Karpas-422 (cell line): Measurements from ENCODE around the gene OR8G5. TPM values are rescaled to one million over a fixed set of nuclear protein-coding genes. Genes with fewer than 3 reads are reported as not detected.

Experiments
- DNase-seq: peaks from one replicate; pipeline ENCODE4 v3.0.0-alpha.2; 2015
- H2AFZ ChIP-seq: fragments of 200-600 bp; sonication (generic); 2 replicates; pipeline ENCODE4 v1.6.1; 2014; ENCODE audit warnings: antibody characterized with exemption, low read length, mixed read lengths
- H3K27ac ChIP-seq: fragments of 200-600 bp; sonication (generic); 2 replicates; pipeline ENCODE4 v1.5.1; 2014; ENCODE audit warnings: mild to moderate bottlenecking, low read length, moderate library complexity
- H3K27me3 ChIP-seq: fragments of 200-600 bp; sonication (generic); 2 replicates; pipeline ENCODE4 v1.6.1; 2014; ENCODE audit warnings: low read length, mixed read lengths
- H3K36me3 ChIP-seq: fragments of 200-600 bp; sonication (generic); 2 replicates; pipeline ENCODE4 v1.6.1; 2014; ENCODE audit warnings: low read length, mixed read lengths; ENCODE audit not compliant: insufficient read depth
- H3K4me1 ChIP-seq: fragments of 200-600 bp; sonication (generic); 2 replicates; pipeline ENCODE4 v1.6.1; 2014; ENCODE audit warnings: mild to moderate bottlenecking, low read length, mixed read lengths
- H3K4me2 ChIP-seq: fragments of 200-600 bp; sonication (generic); 2 replicates; pipeline ENCODE4 v1.6.1; 2014; ENCODE audit warnings: low read length, low read depth, mild to moderate bottlenecking; ENCODE audit not compliant: poor library complexity, severe bottlenecking
- H3K4me3 ChIP-seq: fragments of 200-600 bp; sonication (generic); 2 replicates; pipeline ENCODE4 v1.5.1; 2014; ENCODE audit warnings: mild to moderate bottlenecking, antibody characterized with exemption, low read length, mixed read lengths
- H3K79me2 ChIP-seq: fragments of 200-600 bp; sonication (generic); 2 replicates; pipeline ENCODE4 v1.6.1; 2014; ENCODE audit warnings: mild to moderate bottlenecking, low read length, mixed read lengths
- H3K9ac ChIP-seq: fragments of 200-600 bp; sonication (generic); 2 replicates; pipeline ENCODE4 v1.6.0; 2014; ENCODE audit warnings: low read length
- H3K9me2 ChIP-seq: fragments of 200-600 bp; sonication (generic), shearing (Covaris generic); replicated peaks from 2 replicates; pipeline ENCODE4 v1.6.0; 2014; ENCODE audit warnings: mild to moderate bottlenecking, low read length, moderate library complexity; ENCODE audit not compliant: insufficient read depth
- H3K9me3 ChIP-seq: fragments of 300-700, 200-600 bp; sonication (generic); 2 replicates; pipeline ENCODE4 v1.6.1; 2014; ENCODE audit warnings: low read length, mixed read lengths
- H4K20me1 ChIP-seq: fragments of 200-600 bp; sonication (generic); 2 replicates; pipeline ENCODE4 v1.6.1; 2014; ENCODE audit warnings: mild to moderate bottlenecking, antibody characterized with exemption, low read length, low read depth; ENCODE audit not compliant: insufficient read depth
- total RNA-seq: library from RNA; depleted of rRNA; stranded (reverse); fragments of >200 nt; shearing (Covaris generic); gene quantifications from 2 replicates; pipeline ENCODE4 v1.2.3, GENCODE V29; 2014; ENCODE audit warnings: low replicate concordance; rRNA removed

Gene OR8G5
- total RNA-seq, 1 experiment from 2014 or later, result not detected

DNA sequence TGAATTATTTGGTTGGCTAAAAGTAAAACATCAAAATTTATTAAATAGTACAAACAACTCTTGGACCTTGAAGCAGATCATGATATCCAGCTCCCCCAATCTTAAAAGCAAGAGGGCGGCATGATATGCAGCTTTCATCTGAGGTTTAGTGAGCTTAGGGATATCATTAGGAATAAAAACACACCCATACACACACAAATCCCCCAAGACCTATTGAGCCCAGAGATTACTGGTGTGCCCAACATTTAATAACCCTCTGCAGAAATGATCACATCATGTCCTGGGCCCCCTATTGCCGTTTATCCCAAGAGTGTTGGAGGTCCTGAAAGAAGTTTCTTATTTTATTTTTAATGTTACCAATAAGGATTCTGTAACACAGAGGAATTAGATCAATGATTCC, 57.7 kb downstream of the OR8G5 start, which contains the start of gene OR8D1:
OR8D1 (minus strand) TSS at position 101 of the 400 bp plus-strand sequence. CDS start 3,183 bp downstream, outside the sequence.
- no peaks in the 10 kb centered on the region for H3K27me3 ChIP-seq
- H3K27ac ChIP-seq, result no peak within 1 kb of the TSS
- no peaks in the 10 kb centered on the region for H4K20me1 ChIP-seq
- DNase-seq, result no peak
- no peaks in the 10 kb centered on the region for H3K4me1 ChIP-seq
- H3K4me3 ChIP-seq, result no peak within 1 kb of the TSS
- no peaks in the 10 kb centered on the region for H3K9me3 ChIP-seq
- H3K9ac ChIP-seq, result no peak within 1 kb of the TSS
- no peaks in the 10 kb centered on the region for H3K79me2 ChIP-seq
- no peaks in the 10 kb centered on the region for H3K9me2 ChIP-seq
- H3K4me2 ChIP-seq, result no peak within 1 kb of the TSS
- H2AFZ ChIP-seq, result no peak within 1 kb of the TSS
- H3K36me3 ChIP-seq, result no peaks in the 10 kb centered on the region

GRCh38 chr11:124315052-124315451, 58.9 kb downstream of the OR8G5 start:
- Histone ChIP-seq H3K4me3 (no peak overlapping the region), H3K9me3 (no peaks in the 10 kb centered on the region), H4K20me1 (no peaks in the 10 kb centered on the region), H3K9me2 (no peaks in the 10 kb centered on the region), H3K4me1 (no peaks in the 10 kb centered on the region), H2AFZ (no peak overlapping the region), H3K9ac (no peak overlapping the region), H3K36me3 (no peaks in the 10 kb centered on the region), H3K4me2 (no peak overlapping the region), H3K27me3 (no peaks in the 10 kb centered on the region), H3K79me2 (no peaks in the 10 kb centered on the region), H3K27ac (no peak overlapping the region)
- DNase-seq, result no peak

Other genes with a start within 250 kb of the OR8G5 start
- not detected in 2 replicates for gene OR10G4, start 243.4 kb upstream of the OR8G5 start, total RNA-seq
- gene OR10G9, start 233.4 kb upstream of the OR8G5 start, total RNA-seq, result not detected in 2 replicates
- gene OR10G8, start 229.6 kb upstream of the OR8G5 start, total RNA-seq, result not detected in 2 replicates
- not detected in 2 replicates for gene OR10G7, start 215.1 kb upstream of the OR8G5 start, total RNA-seq
- not detected in 2 replicates for gene VWA5A, start 140.9 kb upstream of the OR8G5 start, total RNA-seq
- gene OR10D3, start 73.0 kb upstream of the OR8G5 start, total RNA-seq, result not detected in 2 replicates
- not detected in 2 replicates for gene OR8G1, start 15.3 kb upstream of the OR8G5 start, total RNA-seq
- gene OR8D1, start 57.6 kb downstream of the OR8G5 start, total RNA-seq, result not detected in 2 replicates
- gene OR8D2, start 63.8 kb downstream of the OR8G5 start, total RNA-seq, result not detected in 2 replicates
- not detected in 2 replicates for gene OR8B2, start 128.1 kb downstream of the OR8G5 start, total RNA-seq
- not detected in 2 replicates for gene OR8B3, start 142.6 kb downstream of the OR8G5 start, total RNA-seq
- not detected in 2 replicates for gene OR8B4, start 168.5 kb downstream of the OR8G5 start, total RNA-seq
- gene OR8B8, start 189.3 kb downstream of the OR8G5 start, total RNA-seq, result not detected in 2 replicates